ENCODE measurements around the gene NME9.

DNA sequence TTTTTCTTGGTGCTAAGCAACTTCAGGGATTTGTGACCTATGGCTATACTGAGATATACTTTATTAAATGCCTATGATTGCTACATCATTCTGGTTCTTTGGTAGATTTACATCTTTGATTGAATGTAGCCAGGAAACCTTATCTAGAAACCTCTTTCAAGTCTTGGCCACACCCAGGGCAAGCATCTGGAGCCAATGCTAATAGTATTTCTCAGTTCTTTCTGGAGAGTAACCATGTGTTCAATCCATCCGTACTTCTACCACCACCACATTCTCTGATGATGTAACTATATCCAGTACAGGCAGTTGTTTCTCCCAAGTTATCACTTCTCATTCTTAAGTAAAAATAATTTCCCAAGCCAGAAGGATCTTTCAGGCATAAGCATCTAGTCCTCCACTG is 69.0 kb downstream of the NME9 start:
- TF ChIP-seq, protein P1, sequence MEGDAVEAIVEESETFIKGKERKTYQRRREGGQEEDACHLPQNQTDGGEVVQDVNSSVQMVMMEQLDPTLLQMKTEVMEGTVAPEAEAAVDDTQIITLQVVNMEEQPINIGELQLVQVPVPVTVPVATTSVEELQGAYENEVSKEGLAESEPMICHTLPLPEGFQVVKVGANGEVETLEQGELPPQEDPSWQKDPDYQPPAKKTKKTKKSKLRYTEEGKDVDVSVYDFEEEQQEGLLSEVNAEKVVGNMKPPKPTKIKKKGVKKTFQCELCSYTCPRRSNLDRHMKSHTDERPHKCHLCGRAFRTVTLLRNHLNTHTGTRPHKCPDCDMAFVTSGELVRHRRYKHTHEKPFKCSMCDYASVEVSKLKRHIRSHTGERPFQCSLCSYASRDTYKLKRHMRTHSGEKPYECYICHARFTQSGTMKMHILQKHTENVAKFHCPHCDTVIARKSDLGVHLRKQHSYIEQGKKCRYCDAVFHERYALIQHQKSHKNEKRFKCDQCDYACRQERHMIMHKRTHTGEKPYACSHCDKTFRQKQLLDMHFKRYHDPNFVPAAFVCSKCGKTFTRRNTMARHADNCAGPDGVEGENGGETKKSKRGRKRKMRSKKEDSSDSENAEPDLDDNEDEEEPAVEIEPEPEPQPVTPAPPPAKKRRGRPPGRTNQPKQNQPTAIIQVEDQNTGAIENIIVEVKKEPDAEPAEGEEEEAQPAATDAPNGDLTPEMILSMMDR (IDR thresholded peaks at IDR 0.05), result no peak
- TF ChIP-seq POLR2A (IDR thresholded peaks at IDR 0.05), result no peak
